Natural killer cell (primary cell): Measurements from ENCODE around the gene CDK18. TPM values are rescaled to one million over a fixed set of nuclear protein-coding genes. Genes with fewer than 3 reads are reported as not detected.

Source experiments
- ATAC-seq, 3 donors: fragments of 150-1000 bp in 2 of 3; fragments of 200-7000 bp in 1 of 3; cut with Tn5 transposase; 1 replicate in 1 of 3; 2 replicates in 2 of 3; pipeline ENCODE4 v1.10.0; 2021; ENCODE audit warnings: mild to moderate bottlenecking in 2 of 3, moderate library complexity in 2 of 3
- DNase-seq, 2 donors: peaks; one replicate each; pipeline versions ENCODE4 v3.0.0 to v3.0.0-alpha.2; 2013 to 2021; ENCODE audit warnings: mixed read lengths in 1 of 2
- H3K27ac ChIP-seq: one replicate; pipeline ENCODE4 v1.5.1; 2013; ENCODE audit warnings: mild to moderate bottlenecking, low read length
- H3K27me3 ChIP-seq: one replicate; pipeline ENCODE4 v1.6.1; 2013; ENCODE audit warnings: low read length; ENCODE audit not compliant: control insufficient read depth, insufficient read depth
- H3K36me3 ChIP-seq: one replicate; pipeline ENCODE4 v1.6.1; 2013; ENCODE audit warnings: low read length; ENCODE audit not compliant: control insufficient read depth, insufficient read depth
- H3K4me1 ChIP-seq: one replicate; pipeline ENCODE4 v1.6.1; 2013; ENCODE audit warnings: low read length; ENCODE audit not compliant: control insufficient read depth, insufficient read depth
- H3K4me3 ChIP-seq: one replicate; pipeline ENCODE4 v1.5.1; 2013; ENCODE audit warnings: low read length
- H3K9me3 ChIP-seq: one replicate; pipeline ENCODE4 v1.6.1; 2013; ENCODE audit warnings: low read length; ENCODE audit not compliant: control insufficient read depth, insufficient read depth
- H3K27ac Mint-ChIP-seq, 2 donors: one replicate each; pipeline ENCODE4 v1.8.0; 2022; ENCODE audit warnings: mild to moderate bottlenecking in 2 of 2, mixed read lengths in 2 of 2, moderate library complexity in 1 of 2
- H3K27me3 Mint-ChIP-seq, 2 donors: one replicate each; pipeline ENCODE4 v1.8.0; 2022; ENCODE audit warnings: low read depth in 2 of 2, mixed read lengths in 2 of 2
- H3K36me3 Mint-ChIP-seq: one replicate; pipeline ENCODE4 v1.8.0; 2022; ENCODE audit warnings: mixed read lengths
- H3K4me1 Mint-ChIP-seq, 2 donors: one replicate each; pipeline ENCODE4 v1.8.0; 2022; ENCODE audit warnings: mixed read lengths in 2 of 2
- H3K4me3 Mint-ChIP-seq: one replicate; pipeline ENCODE4 v1.8.0; 2022; ENCODE audit warnings: mild to moderate bottlenecking, moderate library complexity, mixed read lengths
- H3K9me3 Mint-ChIP-seq, 2 donors: one replicate each; pipeline ENCODE4 v1.8.0; 2022; ENCODE audit warnings: mixed read lengths in 2 of 2
- WGBS: methylation state at CpG from one replicate; pipeline ENCODE4 v1.1.7; 2013; ENCODE audit warnings: missing lambda C conversion rate; ENCODE audit not compliant: insufficient coverage; 5-methylcytosine and 5-hydroxymethylcytosine counted together
- intact Hi-C: fragments of 100-400 bp; cut with micrococcal nuclease; formaldehyde crosslinking; loops from one replicate; pipeline ENCODE4 v1.14.2; 2022
- total RNA-seq, 4 donors: library from RNA; stranded (reverse); fragments of 120-200 nt in 1 of 4; gene quantifications; one replicate each; pipeline versions ENCODE4 v1.2.3 to v1.2.4, GENCODE V29; 2013 to 2022
- TF ChIP-seq, protein P1 (sequence below): fragments of 200-600 bp; IDR thresholded peaks from one replicate; pipeline ENCODE4 v1.8.0; 2022; ENCODE audit warnings: antibody characterized with exemption

The CDK18 gene
- total RNA-seq, 3 donors from 2014 or later (not counting 1 experiment from before 2014, with no cell fraction given): 1.9 to 5.3 (median 4.0) TPM

DNA sequence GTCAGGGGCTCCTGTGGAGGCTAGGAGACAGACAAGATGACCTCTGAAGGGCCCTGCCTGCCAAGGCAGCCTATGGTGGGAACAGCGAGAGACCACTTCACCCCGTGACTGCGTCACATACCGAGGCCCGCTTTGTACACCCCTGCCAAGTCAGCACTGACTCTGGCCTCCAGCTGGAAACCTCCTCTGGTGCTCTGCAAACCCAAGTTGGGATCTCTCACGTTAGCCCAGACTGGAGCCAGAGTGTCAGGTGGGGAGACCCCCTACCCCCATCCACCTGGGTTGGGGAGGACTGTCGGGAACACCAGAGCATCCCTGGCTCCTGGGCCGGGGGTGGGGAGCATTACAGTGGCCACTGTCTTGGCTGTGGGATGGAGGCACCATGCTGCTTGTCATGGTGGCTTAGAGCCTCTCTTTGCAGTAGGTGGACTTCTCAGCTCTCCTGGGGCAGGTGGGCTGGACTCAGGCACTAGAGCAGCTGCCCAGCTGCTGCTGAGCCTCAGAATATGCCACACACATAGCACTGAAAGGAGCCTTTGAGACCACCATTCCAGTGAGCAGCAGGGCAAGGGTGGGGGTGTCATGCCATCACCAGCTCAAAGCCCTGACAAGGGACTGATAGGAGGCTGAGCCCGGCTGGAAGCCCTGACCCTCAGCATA lies 77.0 kb downstream of the CDK18 start:
- 90% methylated on average over 9 of the region's 9 CpGs for WGBS

GRCh38 chr1:205582046-205582445 lies 77.6 kb downstream of the CDK18 start:
- H3K27me3 Mint-ChIP-seq: peaks cover 8 to 9% of the 10 kb centered on the region in 2 donors
- Histone ChIP-seq H3K4me1 (peaks cover 18% of the 10 kb centered on the region), H3K27me3 (no peaks in the 10 kb centered on the region), H3K4me3 (no peak overlapping the region), H3K9me3 (no peaks in the 10 kb centered on the region), H3K27ac (no peak overlapping the region), H3K36me3 (no peaks in the 10 kb centered on the region)
- 63% methylated on average over 11 of the region's 11 CpGs for WGBS
- no peaks in the 10 kb centered on the region for H3K36me3 Mint-ChIP-seq
- no peaks in the 10 kb centered on the region for H3K9me3 Mint-ChIP-seq
- TF ChIP-seq, protein P1, sequence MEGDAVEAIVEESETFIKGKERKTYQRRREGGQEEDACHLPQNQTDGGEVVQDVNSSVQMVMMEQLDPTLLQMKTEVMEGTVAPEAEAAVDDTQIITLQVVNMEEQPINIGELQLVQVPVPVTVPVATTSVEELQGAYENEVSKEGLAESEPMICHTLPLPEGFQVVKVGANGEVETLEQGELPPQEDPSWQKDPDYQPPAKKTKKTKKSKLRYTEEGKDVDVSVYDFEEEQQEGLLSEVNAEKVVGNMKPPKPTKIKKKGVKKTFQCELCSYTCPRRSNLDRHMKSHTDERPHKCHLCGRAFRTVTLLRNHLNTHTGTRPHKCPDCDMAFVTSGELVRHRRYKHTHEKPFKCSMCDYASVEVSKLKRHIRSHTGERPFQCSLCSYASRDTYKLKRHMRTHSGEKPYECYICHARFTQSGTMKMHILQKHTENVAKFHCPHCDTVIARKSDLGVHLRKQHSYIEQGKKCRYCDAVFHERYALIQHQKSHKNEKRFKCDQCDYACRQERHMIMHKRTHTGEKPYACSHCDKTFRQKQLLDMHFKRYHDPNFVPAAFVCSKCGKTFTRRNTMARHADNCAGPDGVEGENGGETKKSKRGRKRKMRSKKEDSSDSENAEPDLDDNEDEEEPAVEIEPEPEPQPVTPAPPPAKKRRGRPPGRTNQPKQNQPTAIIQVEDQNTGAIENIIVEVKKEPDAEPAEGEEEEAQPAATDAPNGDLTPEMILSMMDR: no peak
- no peak overlapping the region for H3K27ac Mint-ChIP-seq
- H3K4me1 Mint-ChIP-seq: no peaks in the 10 kb centered on the region
- no peak overlapping the region for H3K4me3 Mint-ChIP-seq
- DNase-seq (no peak), ATAC-seq (no peak)
- intact Hi-C loops: no loop called here

More for the DNA sequence above, 77.0 kb downstream of the CDK18 start:
- TF ChIP-seq, protein P1: no peak
- no peaks in the 10 kb centered on the region for H3K9me3 Mint-ChIP-seq
- H3K27ac Mint-ChIP-seq: no peak overlapping the region
- no peak overlapping the region for H3K4me3 ChIP-seq
- H3K4me3 Mint-ChIP-seq: no peak overlapping the region
- H3K27me3 Mint-ChIP-seq: peaks cover 11 to 12% of the 10 kb centered on the region in 2 donors
- H3K27ac ChIP-seq: no peak overlapping the region
- ATAC-seq (no peak), DNase-seq (no peak)
- H3K4me1 Mint-ChIP-seq: no peaks in the 10 kb centered on the region
- no peaks in the 10 kb centered on the region for H3K27me3 ChIP-seq
- H3K36me3 Mint-ChIP-seq: no peaks in the 10 kb centered on the region
- intact Hi-C loops: no loop called here
- H3K9me3 ChIP-seq: no peaks in the 10 kb centered on the region
- no peaks in the 10 kb centered on the region for H3K36me3 ChIP-seq
- H3K4me1 ChIP-seq: peaks cover 18% of the 10 kb centered on the region

Other genes with a start within 250 kb of the CDK18 start
- 10 to 100 TPM; 17.3 to 21.7 (median 21.5) TPM for gene NUAK2, start 182.9 kb upstream of the CDK18 start, total RNA-seq
- gene KLHDC8A, start 147.7 kb upstream of the CDK18 start, total RNA-seq: not detected
- not detected for gene LEMD1, start 82.6 kb upstream of the CDK18 start, total RNA-seq
- under 1 TPM in 2 of 3 donors, not detected in 1; 0.09 to 0.13 TPM for gene BLACAT1, start 48.6 kb upstream of the CDK18 start, total RNA-seq
- 100 to 1,000 TPM; 107 to 155 (median 139) TPM for gene ELK4, start 127.3 kb downstream of the CDK18 start, total RNA-seq
- gene SLC45A3, start 175.8 kb downstream of the CDK18 start, total RNA-seq: 10 to 100 TPM in 1 of 3 donors, 1 to 10 TPM in 1, under 1 TPM in 1; 0.31 to 28.8 (median 1.8) TPM
- 100 to 1,000 TPM in 2 of 3 donors, 10 to 100 TPM in 1; 89.2 to 113 (median 103) TPM for gene NUCKS1, start 245.5 kb downstream of the CDK18 start, total RNA-seq